GM12878 (cell line): Measurements from ENCODE around the gene PRSS16. TPM values are rescaled to one million over a fixed set of nuclear protein-coding genes. Genes with fewer than 3 reads are reported as not detected.

Experiments
- ATAC-seq: fragments of 200-7000 bp; cut with Tn5 transposase; 3 replicates; pipeline ENCODE4 v1.9.1; 2020; ENCODE audit warnings: mild to moderate bottlenecking, moderate library complexity
- BruUV-seq: library from RNA; stranded (reverse); fragments of 400-500 nt; replicated peaks from 2 replicates; lab custom pipeline; 2021; lab: Mats Ljungman, UMichigan
- CTCF ChIA-PET: fragments of 300-600 bp; sonication (Branson Sonifier 250); formaldehyde crosslinking; extraction: SDS; loops from one replicate; lab custom pipeline; 2021; ENCODE audit warnings: inconsistent platforms; lab: Yijun Ruan, JAX
- POLR2A ChIA-PET: fragments of 350-600 bp; formaldehyde crosslinking; extraction: SDS; loops from one replicate; lab custom pipeline; 2021; ENCODE audit warnings: inconsistent platforms; lab: Charles Lee
- RAD21 ChIA-PET: fragments of 300-600 bp; sonication (Branson Sonifier 250); formaldehyde crosslinking; loops from one replicate; lab custom pipeline; 2023; ENCODE audit warnings: antibody characterized with exemption; ENCODE audit not compliant: unreplicated experiment; lab: Charles Lee
- SMC1A ChIA-PET: fragments of 300-600 bp; sonication (Branson Sonifier 250); formaldehyde crosslinking; loops from one replicate; lab custom pipeline; 2023; ENCODE audit not compliant: unreplicated experiment, uncharacterized antibody; lab: Charles Lee
- DNase-seq: peaks from one replicate; pipeline ENCODE4 v3.0.0-alpha.2; 2011; ENCODE audit warnings: low read depth, low spot score
- FAIRE-seq: peaks from 3 replicates; lab custom pipeline; 2011; peaks lifted over from hg19 to GRCh38; lab: Jason Lieb, UNC
- H2AFZ ChIP-seq: 2 replicates; pipeline ENCODE4 v1.6.0; 2011; ENCODE audit warnings: low read depth, low read length, control low read depth; ENCODE audit not compliant: control insufficient read depth
- H3K27ac ChIP-seq: 2 replicates; pipeline ENCODE4 v1.5.1; 2011; ENCODE audit warnings: control low read depth; ENCODE audit not compliant: control insufficient read depth, insufficient read depth
- H3K27me3 ChIP-seq, 2 experiments: replicated peaks in 1 of 2; 2 replicates each; pipeline versions ENCODE4 v1.6.0 to v1.6.1; 2011; ENCODE audit warnings: low read length in 1 of 2; ENCODE audit not compliant: control insufficient read depth in 2 of 2, insufficient read depth in 2 of 2
- H3K36me3 ChIP-seq, 2 experiments: 2 replicates each; pipeline ENCODE4 v1.5.1; 2011; ENCODE audit warnings: low read length in 1 of 2; ENCODE audit not compliant: control insufficient read depth in 2 of 2, insufficient read depth in 2 of 2
- H3K4me1 ChIP-seq: 2 replicates; pipeline ENCODE4 v1.6.1; 2011; ENCODE audit warnings: mild to moderate bottlenecking, low read length, moderate library complexity, mixed read lengths; ENCODE audit not compliant: control insufficient read depth, insufficient read depth
- H3K4me2 ChIP-seq: 2 replicates; pipeline ENCODE4 v1.6.0; 2011; ENCODE audit warnings: control low read depth; ENCODE audit not compliant: control insufficient read depth, insufficient read depth
- H3K4me3 ChIP-seq: fragments of 200-600 bp; sonication (generic); 2 replicates; pipeline ENCODE4 v1.5.1; 2016
- H3K79me2 ChIP-seq: 2 replicates; pipeline ENCODE4 v1.6.0; 2011; ENCODE audit warnings: low read length; ENCODE audit not compliant: control insufficient read depth, insufficient read depth
- H3K9ac ChIP-seq: 2 replicates; pipeline ENCODE4 v1.8.0; 2011; ENCODE audit warnings: low read length, control low read depth, mixed read lengths; ENCODE audit not compliant: control insufficient read depth, insufficient read depth
- H3K9me3 ChIP-seq: replicated peaks from 3 replicates; pipeline ENCODE4 v1.5.1; 2011; ENCODE audit warnings: mild to moderate bottlenecking, low read length; ENCODE audit not compliant: control insufficient read depth, insufficient read depth
- H4K20me1 ChIP-seq: 2 replicates; pipeline ENCODE4 v1.6.0; 2011; ENCODE audit not compliant: control insufficient read depth, insufficient read depth
- BCL11A ChIP-seq: IDR thresholded peaks from 2 replicates; pipeline ENCODE4 v1.6.1; 2011; ENCODE audit warnings: low read depth, low read length
- ESRRA ChIP-seq: IDR thresholded peaks from 2 replicates; pipeline ENCODE4 v1.6.1; 2012; ENCODE audit warnings: mild to moderate bottlenecking, low read length, improper control_type of control experiment
- IRF4 ChIP-seq: IDR thresholded peaks from 2 replicates; pipeline ENCODE4 v1.6.1; 2011; ENCODE audit warnings: low read depth, low read length
- IRF5 ChIP-seq: fragments of 450-650 bp; IDR thresholded peaks from 2 replicates; pipeline ENCODE4 v1.6.1; 2017; ENCODE audit warnings: borderline replicate concordance
- MTA3 ChIP-seq: IDR thresholded peaks from 2 replicates; pipeline ENCODE4 v1.6.1; 2012; ENCODE audit warnings: low read length, inconsistent platforms, borderline replicate concordance
- NR2C2 ChIP-seq: IDR thresholded peaks from 2 replicates; pipeline ENCODE4 v1.6.1; 2011; ENCODE audit warnings: borderline replicate concordance, low read depth; ENCODE audit not compliant: control insufficient read depth, insufficient read length
- POLR2A ChIP-seq: IDR thresholded peaks from 2 replicates; pipeline ENCODE4 v1.6.1; 2011; ENCODE audit warnings: low read depth, mild to moderate bottlenecking, low read length
- POLR2AphosphoS2 ChIP-seq: IDR thresholded peaks from 2 replicates; pipeline ENCODE4 v1.6.1; 2011; ENCODE audit warnings: low read depth, mild to moderate bottlenecking, low read length, improper control_type of control experiment, moderate library complexity
- RAD21 ChIP-seq: IDR thresholded peaks from 2 replicates; pipeline ENCODE4 v1.6.1; 2011; ENCODE audit warnings: mild to moderate bottlenecking, low read depth, low read length, moderate library complexity; ENCODE audit not compliant: insufficient read depth
- ZNF274 ChIP-seq: IDR thresholded peaks from one replicate; pipeline ENCODE4 v1.8.0; 2011; ENCODE audit not compliant: insufficient read length, insufficient read depth
- WGBS: methylation state at CpG from one replicate; pipeline ENCODE4 v1.1.6; 2016; ENCODE audit warnings: low lambda C conversion rate; ENCODE audit not compliant: insufficient replicate concordance, insufficient coverage; ENCODE audit errors: missing lambda C conversion rate; 5-methylcytosine and 5-hydroxymethylcytosine counted together
- in situ Hi-C: fragments of 300-500 bp; cut with MboI; formaldehyde crosslinking; loops from 9 replicates; pipeline ENCODE4 v1.14.3; 2018; ENCODE audit warnings: mixed read lengths
- intact Hi-C: fragments of 100-400 bp; cut with micrococcal nuclease; formaldehyde crosslinking; loops from one replicate; pipeline ENCODE4 v1.14.2; 2022; ENCODE audit not compliant: unreplicated experiment
- polyA plus RNA-seq, 11 experiments: library from polyadenylated mRNA; depleted of rRNA in 4 of 11; unstranded in 6 of 11; stranded (reverse) in 5 of 11; fragments of >200 nt; fragmentation: Nextera tagmentation in 4 of 11; fragmentation: Illumina TruSeq in 1 of 11; extraction: Ambion mirVana in 4 of 11; extraction: Trizol in 1 of 11; gene quantifications; 1 replicate in 1 of 11; 2 replicates in 10 of 11; pipeline versions ENCODE4 v1.2.1 to v1.2.3, GENCODE V29; 2011 to 2016; ENCODE audit warnings: inconsistent platforms in 2 of 11, missing spikeins in 2 of 11, low read depth in 1 of 11
- total RNA-seq, 4 experiments: library from RNA; depleted of rRNA in 3 of 4; stranded (reverse); fragments of >200 nt in 3 of 4; fragmentation: Illumina TruSeq in 1 of 4; extraction: Trizol in 1 of 4; gene quantifications; 2 replicates each; pipeline versions ENCODE4 v1.2.1 to v1.2.3, GENCODE V29; 2013 to 2021

The PRSS16 gene
- total and polyA plus RNA-seq, 10 of the 15 experiments (the other 5 are each of a cell fraction or from before 2014, with no cell fraction given) = 2.1 to 12.8 (median 6.6) TPM

GRCh38 chr6:27238010-27238983, 9.2 kb upstream of the PRSS16 start:
- 20% methylated on average over 41 of the region's 41 CpGs for WGBS
- Histone ChIP-seq H3K4me3 (peak overlapping the region; percentile 67), H3K4me2 (peak overlapping the region; percentile 93), H3K27me3 (no peaks in the 10 kb centered on the region), H3K4me1 (peaks cover 9% of the 10 kb centered on the region), H2AFZ (peak overlapping the region; percentile 57), H3K9me3 (no peaks in the 10 kb centered on the region; the same call in 2 of the 3 replicates), H3K36me3 (no peaks in the 10 kb centered on the region), H3K9ac (no peak overlapping the region), H3K79me2 (no peaks in the 10 kb centered on the region), H3K27ac (no peak overlapping the region), H4K20me1 (no peaks in the 10 kb centered on the region)
- ATAC-seq = peak; percentile 60
- in situ Hi-C loops = no loop called here
- intact Hi-C loops = no loop called here
- no peak for FAIRE-seq
- POLR2A ChIA-PET = interaction anchor here (0.6 to 0.7 kb wide), 3 partner anchors 10 to 1329 kb away, joined by 3 to 7 read pairs (median 4); no protein-coding TSS in a partner anchor
- no TSS peak for BruUV-seq
- SMC1A ChIA-PET = interaction anchor here (0.6 to 0.7 kb wide), 2 partner anchors 14 to 234 kb away, joined by 3 read pairs; no protein-coding TSS in a partner anchor
- DNase-seq = no peak
- CTCF ChIA-PET = interaction anchor here (1.1 kb wide), 2 partner anchors 13 to 24 kb away, joined by 3 to 5 read pairs; no protein-coding TSS in a partner anchor
- RAD21 ChIA-PET = no interaction called here
- TF ChIP-seq RAD21 (peak; percentile 17; the same call in 1 of the 2 replicates), IRF4 (no peak)

GRCh38 chr6:27239258-27239657, 8.2 kb upstream of the PRSS16 start:
- H3K9me3 ChIP-seq = no peaks in the 10 kb centered on the region; the same call in 2 of the 3 replicates
- CTCF ChIA-PET = interaction anchor here (1.1 kb wide), 1 partner anchor 12 kb away, joined by 5 read pairs; no protein-coding TSS in a partner anchor
- no peak for ATAC-seq
- no peak for FAIRE-seq
- H4K20me1 ChIP-seq = no peaks in the 10 kb centered on the region
- POLR2A ChIA-PET = interaction anchor here (0.6 kb wide), 1 partner anchor 27 kb away, joined by 4 read pairs; no protein-coding TSS in a partner anchor
- no peak for TF ChIP-seq ESRRA
- no peak for TF ChIP-seq POLR2A
- no peak for TF ChIP-seq POLR2AphosphoS2
- TF ChIP-seq ZNF274 = no peak
- no peak for TF ChIP-seq MTA3
- no peak for TF ChIP-seq IRF5
- TF ChIP-seq NR2C2 = no peak
- TF ChIP-seq BCL11A = no peak
- no TSS peak for BruUV-seq
- no peak for DNase-seq
- 61% methylated on average over 4 of the region's 6 CpGs for WGBS
- no peak overlapping the region for H3K4me3 ChIP-seq
- H3K4me2 ChIP-seq = no peak overlapping the region
- intact Hi-C loops = no loop called here
- no peak overlapping the region for H3K27ac ChIP-seq
- SMC1A ChIA-PET = no interaction called here
- no peak overlapping the region for H3K9ac ChIP-seq
- in situ Hi-C loops = no loop called here
- RAD21 ChIA-PET = no interaction called here
- H2AFZ ChIP-seq = no peak overlapping the region
- no peaks in the 10 kb centered on the region for H3K27me3 ChIP-seq
- no peaks in the 10 kb centered on the region for H3K79me2 ChIP-seq
- H3K4me1 ChIP-seq = peaks cover 9% of the 10 kb centered on the region
- H3K36me3 ChIP-seq = no peaks in the 10 kb centered on the region
